Skin epidermis (tissue), 12 donors: ENCODE results near the gene GGTLC2.
"Not testable (repeated sequence)": the region's sequence is repeated elsewhere in the genome, so short reads cannot be mapped to it uniquely, and the experiment has no call there.

Experiments used
- H3K27ac ChIP-seq, 21 experiments: fragments of 200-600 bp; sonication (generic) in 11 of 21; one replicate each; pipeline ENCODE4 v1.5.0; 2020; ENCODE audit warnings: mild to moderate bottlenecking in 3 of 21, inconsistent platforms in 2 of 21, moderate library complexity in 2 of 21
- H3K4me3 ChIP-seq, 7 experiments: fragments of 200-600 bp; sonication (generic) in 2 of 7; one replicate each; pipeline ENCODE4 v1.5.0; 2020; ENCODE audit warnings: inconsistent platforms in 2 of 7, mild to moderate bottlenecking in 2 of 7, moderate library complexity in 1 of 7

The GGTLC2 gene

GRCh38 chr22:22644314-22644713 is at the start of gene GGTLC2:
TSS of gene GGTLC2 (plus strand) at chr22:22644614. CDS start at chr22:22646346, 1,732 bp downstream.
- H3K27ac ChIP-seq, H3K4me3 ChIP-seq: not testable (repeated sequence)

- no peak overlapping the region for H3K4me3 ChIP-seq
Observed at GRCh38 chr22:22595001-22595835, 49.2 kb upstream of the GGTLC2 start.

GRCh38 chr22:22598144-22598543 is 46.3 kb upstream of the GGTLC2 start:
- Histone ChIP-seq H3K4me3 (no peak overlapping the region), H3K27ac (no peak overlapping the region)

More at GRCh38 chr22:22595001-22595835, 49.2 kb upstream of the GGTLC2 start:
- no peak overlapping the region for H3K27ac ChIP-seq

GRCh38 chr22:22599248-22599647 is 45.2 kb upstream of the GGTLC2 start:
- Histone ChIP-seq H3K27ac (no peak overlapping the region), H3K4me3 (no peak overlapping the region)

GRCh38 chr22:22600531-22601261 is 43.7 kb upstream of the GGTLC2 start:
- H3K27ac ChIP-seq, result no peak overlapping the region
- H3K4me3 ChIP-seq, result no peak overlapping the region

GRCh38 chr22:22603470-22603947 is 40.9 kb upstream of the GGTLC2 start:
- H3K4me3 ChIP-seq, result no peak overlapping the region
- H3K27ac ChIP-seq, result no peak overlapping the region

- no peak overlapping the region for H3K27ac ChIP-seq
- H3K4me3 ChIP-seq, result no peak overlapping the region
Observed at GRCh38 chr22:22604326-22605073, 39.9 kb upstream of the GGTLC2 start.

- Histone ChIP-seq H3K27ac (no peak overlapping the region), H3K4me3 (no peak overlapping the region)
Observed at GRCh38 chr22:22605074-22605404, 39.4 kb upstream of the GGTLC2 start.

- not testable (repeated sequence) for H3K27ac ChIP-seq, H3K4me3 ChIP-seq
Observed at GRCh38 chr22:22608022-22608421, 36.4 kb upstream of the GGTLC2 start.

GRCh38 chr22:22609291-22609690 is 35.1 kb upstream of the GGTLC2 start:
- Histone ChIP-seq H3K27ac (no peak overlapping the region), H3K4me3 (no peak overlapping the region)

- no peak overlapping the region for H3K4me3 ChIP-seq
- no peak overlapping the region for H3K27ac ChIP-seq
Observed at GRCh38 chr22:22612516-22612915, 31.9 kb upstream of the GGTLC2 start.

- Histone ChIP-seq H3K4me3 (no peak overlapping the region), H3K27ac (no peak overlapping the region)
Observed at GRCh38 chr22:22614065-22614464, 30.3 kb upstream of the GGTLC2 start.

- H3K4me3 ChIP-seq, result no peak overlapping the region
- no peak overlapping the region for H3K27ac ChIP-seq
Observed at GRCh38 chr22:22616636-22617035, 27.8 kb upstream of the GGTLC2 start.

- no peak overlapping the region for H3K27ac ChIP-seq
Observed at GRCh38 chr22:22618448-22618847, 26.0 kb upstream of the GGTLC2 start.

GRCh38 chr22:22618923-22619322 is 25.5 kb upstream of the GGTLC2 start:
- Histone ChIP-seq H3K4me3 (no peak overlapping the region), H3K27ac (no peak overlapping the region)

More at GRCh38 chr22:22618448-22618847, 26.0 kb upstream of the GGTLC2 start:
- no peak overlapping the region for H3K4me3 ChIP-seq

GRCh38 chr22:22619765-22620414 is 24.5 kb upstream of the GGTLC2 start:
- Histone ChIP-seq H3K27ac (no peak overlapping the region), H3K4me3 (no peak overlapping the region)

- H3K4me3 ChIP-seq, H3K27ac ChIP-seq: not testable (repeated sequence)
Observed at GRCh38 chr22:22628546-22629495, 15.6 kb upstream of the GGTLC2 start.

- not testable (repeated sequence) for H3K4me3 ChIP-seq, H3K27ac ChIP-seq
Observed at GRCh38 chr22:22631223-22631652, 13.2 kb upstream of the GGTLC2 start.

GRCh38 chr22:22632226-22632625 is 12.2 kb upstream of the GGTLC2 start:
- H3K4me3 ChIP-seq, H3K27ac ChIP-seq: not testable (repeated sequence)
